Measurements from ENCODE around the gene EFNB2.

The EFNB2 gene

GRCh38 chr13:106455190-106455589, 80.3 kb downstream of the EFNB2 start:
- TF ChIP-seq POLR2AphosphoS5 (IDR thresholded peaks at IDR 0.05; ENCODE audit: low read depth), result no peak
- TF ChIP-seq REST (IDR thresholded peaks at IDR 0.05; ENCODE audit: insufficient replicate concordance, low read depth), result no peak
- no peak for TF ChIP-seq SPI1 (IDR thresholded peaks at IDR 0.05; ENCODE audit: borderline replicate concordance, low read depth)
- TF ChIP-seq, protein P1, sequence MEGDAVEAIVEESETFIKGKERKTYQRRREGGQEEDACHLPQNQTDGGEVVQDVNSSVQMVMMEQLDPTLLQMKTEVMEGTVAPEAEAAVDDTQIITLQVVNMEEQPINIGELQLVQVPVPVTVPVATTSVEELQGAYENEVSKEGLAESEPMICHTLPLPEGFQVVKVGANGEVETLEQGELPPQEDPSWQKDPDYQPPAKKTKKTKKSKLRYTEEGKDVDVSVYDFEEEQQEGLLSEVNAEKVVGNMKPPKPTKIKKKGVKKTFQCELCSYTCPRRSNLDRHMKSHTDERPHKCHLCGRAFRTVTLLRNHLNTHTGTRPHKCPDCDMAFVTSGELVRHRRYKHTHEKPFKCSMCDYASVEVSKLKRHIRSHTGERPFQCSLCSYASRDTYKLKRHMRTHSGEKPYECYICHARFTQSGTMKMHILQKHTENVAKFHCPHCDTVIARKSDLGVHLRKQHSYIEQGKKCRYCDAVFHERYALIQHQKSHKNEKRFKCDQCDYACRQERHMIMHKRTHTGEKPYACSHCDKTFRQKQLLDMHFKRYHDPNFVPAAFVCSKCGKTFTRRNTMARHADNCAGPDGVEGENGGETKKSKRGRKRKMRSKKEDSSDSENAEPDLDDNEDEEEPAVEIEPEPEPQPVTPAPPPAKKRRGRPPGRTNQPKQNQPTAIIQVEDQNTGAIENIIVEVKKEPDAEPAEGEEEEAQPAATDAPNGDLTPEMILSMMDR (IDR thresholded peaks at IDR 0.05; ENCODE audit: insufficient read depth, low read length), result no peak
- no peak for TF ChIP-seq GABPA (IDR thresholded peaks at IDR 0.05; ENCODE audit: low read depth)
- no peak overlapping the region for H3K27ac ChIP-seq (replicated peaks)
- peaks cover 6% of the 10 kb centered on the region for H3K27me3 ChIP-seq (ENCODE audit: insufficient read depth, poor library complexity, severe bottlenecking)
- DNase-seq (ENCODE audit: low read depth in 1 of 2, low spot score in 1 of 2), result no peak
- no peak overlapping the region for H3K4me3 ChIP-seq (replicated peaks; ENCODE audit: insufficient read depth, low read length)

GRCh38 chr13:106453101-106453500, 82.4 kb downstream of the EFNB2 start:
- H3K27ac ChIP-seq (replicated peaks), result no peak overlapping the region

DNA sequence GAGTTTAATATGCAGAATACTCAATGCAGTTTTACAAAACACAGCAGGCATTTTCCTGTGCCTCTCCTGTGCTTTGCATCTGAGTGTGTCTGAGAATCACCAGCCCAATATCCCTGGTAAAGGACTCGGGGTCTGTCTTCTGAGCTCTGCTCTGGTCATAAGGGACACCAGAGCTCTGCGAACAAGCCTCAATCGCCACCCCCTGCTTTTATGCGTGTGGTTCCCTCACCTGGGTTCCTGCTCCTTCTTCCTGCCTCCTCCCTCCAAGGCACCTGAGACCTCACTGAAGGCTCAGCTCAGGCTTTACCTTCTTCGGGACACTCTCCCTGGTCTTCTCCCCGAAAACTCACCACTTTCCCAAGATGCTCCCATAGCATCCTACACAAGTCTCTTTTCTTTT, 84.5 kb downstream of the EFNB2 start:
- H3K27ac ChIP-seq (replicated peaks), result no peak overlapping the region
- no peaks in the 10 kb centered on the region for H3K27me3 ChIP-seq (ENCODE audit: insufficient read depth, poor library complexity, severe bottlenecking)
- no peak for DNase-seq (ENCODE audit: low read depth in 1 of 2, low spot score in 1 of 2)
- no peak for TF ChIP-seq GABPA (IDR thresholded peaks at IDR 0.05; ENCODE audit: low read depth)
- TF ChIP-seq, protein P1 (IDR thresholded peaks at IDR 0.05; ENCODE audit: insufficient read depth, low read length), result no peak
- no peak for TF ChIP-seq POLR2AphosphoS5 (IDR thresholded peaks at IDR 0.05; ENCODE audit: low read depth)
- no peak for TF ChIP-seq REST (IDR thresholded peaks at IDR 0.05; ENCODE audit: insufficient replicate concordance, low read depth)
- no peak for TF ChIP-seq SPI1 (IDR thresholded peaks at IDR 0.05; ENCODE audit: borderline replicate concordance, low read depth)
- H3K4me3 ChIP-seq (replicated peaks; ENCODE audit: insufficient read depth, low read length), result no peak overlapping the region

More at GRCh38 chr13:106453101-106453500, 82.4 kb downstream of the EFNB2 start:
- H3K4me3 ChIP-seq (replicated peaks; ENCODE audit: insufficient read depth, low read length), result no peak overlapping the region
- DNase-seq (ENCODE audit: low read depth in 1 of 2, low spot score in 1 of 2), result no peak
- H3K27me3 ChIP-seq (ENCODE audit: insufficient read depth, poor library complexity, severe bottlenecking), result peaks cover 6% of the 10 kb centered on the region
- TF ChIP-seq SPI1 (IDR thresholded peaks at IDR 0.05; ENCODE audit: borderline replicate concordance, low read depth) (no peak), POLR2AphosphoS5 (IDR thresholded peaks at IDR 0.05; ENCODE audit: low read depth) (no peak), REST (IDR thresholded peaks at IDR 0.05; ENCODE audit: insufficient replicate concordance, low read depth) (no peak), GABPA (IDR thresholded peaks at IDR 0.05; ENCODE audit: low read depth) (no peak)
- TF ChIP-seq, protein P1 (IDR thresholded peaks at IDR 0.05; ENCODE audit: insufficient read depth, low read length), result no peak

Measured in HL-60 (cell line).